ENCODE data around the gene KERA. TPM values are rescaled to one million over a fixed set of nuclear protein-coding genes. Genes with fewer than 3 reads are reported as not detected.

The KERA gene
- total RNA-seq, 2 donors from 2014 or later = not detected

DNA sequence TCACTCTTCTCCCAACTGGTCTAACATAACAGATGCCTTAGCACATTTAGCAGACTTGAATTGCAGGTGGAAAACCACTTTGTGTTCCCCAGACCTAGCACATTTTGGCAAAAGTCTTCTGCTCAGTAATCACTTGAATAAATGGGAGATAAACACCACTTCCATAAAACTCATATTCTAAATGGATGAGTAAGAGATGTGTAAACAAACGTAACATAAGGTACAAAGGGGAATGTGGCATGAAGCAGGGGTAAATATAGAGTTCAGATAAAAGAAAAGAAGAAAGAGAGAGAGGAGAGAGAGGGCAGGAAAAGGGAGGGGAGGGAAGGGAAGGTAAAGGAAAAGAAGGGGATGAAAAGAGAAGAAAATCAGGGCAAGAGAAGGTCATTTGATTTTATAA lies 17.0 kb upstream of the KERA start:
- intact Hi-C loops (cut with DNase I) = no loop called here
- ATAC-seq = peak in 1 of 2 donors; percentile 11
- DNase-seq = no peak

DNA sequence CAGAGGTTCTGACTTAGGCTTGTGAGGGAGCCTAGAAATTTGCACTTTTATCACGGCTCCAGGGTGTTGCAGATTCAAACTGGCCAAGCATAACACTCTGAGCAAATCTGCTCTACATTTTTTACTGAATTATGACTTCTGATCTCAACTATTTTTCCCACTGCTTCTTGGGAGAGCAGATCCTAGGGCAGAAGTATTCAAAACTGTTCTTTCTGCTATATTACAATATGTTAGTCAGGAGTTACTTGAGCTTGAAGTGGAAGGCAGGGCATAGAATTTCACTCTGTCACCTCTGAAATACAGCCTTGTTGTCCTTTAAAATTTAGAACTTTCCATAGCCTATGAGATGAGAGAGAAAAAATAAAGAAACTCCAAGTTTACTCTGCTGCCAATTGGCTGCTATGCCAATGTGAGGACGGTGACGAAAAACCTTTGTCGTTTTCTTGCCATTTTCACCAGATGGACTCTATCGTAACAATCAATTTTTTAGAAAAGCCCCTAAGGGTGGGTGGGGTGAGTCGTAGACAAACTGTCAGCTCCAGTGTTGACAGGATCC lies 16.4 kb upstream of the KERA start:
- no peak for DNase-seq
- intact Hi-C loops (cut with DNase I) = no loop called here
- ATAC-seq = peak; percentile 68 to 88

DNA sequence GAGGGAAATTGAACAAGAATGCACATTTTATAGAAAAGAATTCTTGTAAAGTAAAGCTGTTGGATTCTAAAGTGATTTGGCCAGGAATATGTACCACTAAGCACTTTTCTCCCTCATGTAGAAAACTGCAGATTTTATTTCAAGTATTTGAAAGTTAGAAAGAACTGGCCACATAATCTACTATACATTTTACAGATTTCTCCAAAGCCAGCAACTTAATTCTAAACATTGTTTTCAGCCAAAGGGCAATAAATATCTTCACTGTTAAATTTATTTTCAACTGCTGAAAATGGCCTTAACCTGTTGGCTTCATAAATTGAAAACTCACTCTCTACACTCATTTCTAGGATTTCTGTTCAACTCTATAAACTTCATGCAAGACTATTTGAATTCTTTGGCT lies 15.6 kb upstream of the KERA start:
- intact Hi-C loops (cut with DNase I) = no loop called here
- no peak for ATAC-seq
- DNase-seq = no peak

DNA sequence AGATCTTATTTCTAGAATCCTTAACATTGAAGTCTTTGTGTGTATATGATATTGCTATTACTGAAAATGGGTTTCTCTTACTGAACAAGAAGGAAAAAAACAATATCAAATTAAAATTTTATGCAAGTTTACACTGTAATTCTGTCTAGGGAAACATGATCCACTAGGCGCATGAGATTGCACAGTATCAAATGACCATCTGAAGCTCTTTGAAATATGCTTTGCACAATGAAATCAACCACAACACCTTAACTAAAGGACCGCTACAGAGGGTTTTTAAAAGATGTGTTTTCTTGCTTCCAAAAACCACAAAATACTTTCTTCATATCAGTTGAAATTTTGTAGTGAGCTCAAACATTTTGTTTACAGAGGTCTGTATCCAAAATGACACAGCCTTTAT lies 15.1 kb upstream of the KERA start:
- intact Hi-C loops (cut with DNase I) = no loop called here
- ATAC-seq = no peak
- DNase-seq = no peak

DNA sequence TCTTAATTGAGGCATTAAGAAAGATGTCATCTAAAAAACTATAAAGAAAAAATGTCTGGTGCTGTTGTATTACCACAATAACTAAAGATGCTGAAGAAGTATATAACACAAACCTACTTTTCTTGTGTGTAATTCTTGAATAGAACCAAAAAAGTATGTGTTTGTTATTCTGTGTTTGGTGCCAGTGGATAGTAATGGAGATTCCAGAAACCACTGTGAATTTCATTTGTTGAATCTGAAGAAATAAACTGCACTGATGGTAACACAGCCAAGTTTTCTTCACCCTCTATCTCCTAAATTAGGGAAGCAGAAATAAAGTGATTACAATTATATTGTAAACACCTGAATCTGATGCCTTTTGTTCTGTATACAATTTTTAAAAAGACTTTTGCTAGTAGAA lies 13.1 kb upstream of the KERA start:
- intact Hi-C loops (cut with DNase I) = no loop called here
- no peak for ATAC-seq
- no peak for DNase-seq

DNA sequence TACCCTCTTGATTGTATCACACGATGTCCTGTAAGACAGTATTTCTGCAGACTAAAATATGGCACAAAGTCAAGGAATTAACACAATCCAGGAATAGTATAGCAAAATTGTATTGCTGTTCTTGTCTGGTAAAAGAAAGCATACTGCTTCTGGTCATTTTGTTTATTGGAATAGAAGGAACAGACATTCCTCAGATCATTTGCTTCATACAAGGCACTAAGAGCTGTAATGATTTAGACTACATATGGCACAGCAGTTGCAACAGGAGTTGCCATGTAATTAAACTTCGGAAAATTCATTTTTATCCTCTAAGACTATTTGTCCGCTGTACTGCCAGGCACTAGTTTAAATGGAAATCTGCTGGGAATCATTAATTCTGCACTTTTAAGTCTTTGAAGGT lies 7.6 kb upstream of the KERA start:
- ATAC-seq = no peak
- DNase-seq = no peak
- intact Hi-C loops (cut with DNase I) = no loop called here

DNA sequence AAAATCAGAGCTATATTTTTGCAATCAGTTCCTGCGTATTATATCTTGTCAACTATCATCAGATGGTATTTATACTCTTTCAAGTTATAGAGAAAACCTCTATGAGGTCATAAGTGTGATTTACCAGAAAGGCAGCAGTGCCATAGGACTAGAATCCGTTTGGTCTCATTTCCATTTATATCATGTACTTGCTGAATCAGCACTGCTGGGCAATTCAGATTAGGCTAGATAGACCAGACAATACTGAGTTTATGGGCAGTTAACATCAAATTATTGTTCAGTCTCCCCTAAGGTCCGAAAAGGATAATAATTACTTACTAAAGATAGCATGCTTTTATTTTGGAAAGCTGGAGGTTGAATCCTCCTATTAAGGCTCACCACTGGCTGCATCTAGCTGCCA lies 6.8 kb upstream of the KERA start:
- DNase-seq (no peak), ATAC-seq (no peak)
- intact Hi-C loops (cut with DNase I) = no loop called here

DNA sequence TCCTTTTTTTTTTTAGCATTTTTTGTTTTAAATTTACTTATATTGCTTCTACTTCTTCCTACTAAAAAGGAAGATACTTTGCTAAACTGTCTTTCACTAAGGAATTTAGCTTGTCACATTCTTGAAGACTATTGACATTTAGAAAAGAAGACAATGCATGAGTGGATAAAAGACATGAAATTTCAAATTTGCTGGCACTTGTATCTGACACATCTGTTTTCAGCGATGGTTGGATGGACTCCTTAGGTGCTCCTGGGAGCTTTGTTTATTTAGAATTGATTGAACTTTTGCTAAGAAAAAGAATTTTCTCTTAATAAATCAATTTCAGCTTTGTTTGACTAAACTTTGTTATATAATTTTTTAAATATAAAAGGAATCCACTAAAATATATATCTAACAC lies 3.3 kb upstream of the KERA start:
- intact Hi-C loops (cut with DNase I) = no loop called here
- ATAC-seq = no peak
- DNase-seq = no peak

DNA sequence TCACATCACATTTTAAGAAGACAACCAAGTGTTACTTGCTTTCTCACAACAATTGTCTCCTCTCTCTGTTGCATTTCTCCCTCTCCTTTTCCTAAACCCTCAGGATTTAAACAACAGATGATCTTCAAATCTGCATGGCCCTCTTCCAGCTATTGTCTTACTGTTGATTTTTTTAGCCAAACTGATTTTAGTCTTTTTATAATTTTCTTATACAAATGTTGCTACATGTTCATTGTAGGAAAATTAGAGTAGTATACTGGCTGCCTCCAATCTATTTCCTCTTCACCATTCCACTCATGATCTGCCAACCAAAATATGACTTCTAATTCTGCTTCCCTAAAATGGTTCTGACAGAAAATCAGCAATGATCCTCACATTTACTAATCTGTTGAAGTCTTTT lies 1.4 kb upstream of the KERA start:
- intact Hi-C loops (cut with DNase I) = no loop called here
- no peak for ATAC-seq
- no peak for DNase-seq

DNA sequence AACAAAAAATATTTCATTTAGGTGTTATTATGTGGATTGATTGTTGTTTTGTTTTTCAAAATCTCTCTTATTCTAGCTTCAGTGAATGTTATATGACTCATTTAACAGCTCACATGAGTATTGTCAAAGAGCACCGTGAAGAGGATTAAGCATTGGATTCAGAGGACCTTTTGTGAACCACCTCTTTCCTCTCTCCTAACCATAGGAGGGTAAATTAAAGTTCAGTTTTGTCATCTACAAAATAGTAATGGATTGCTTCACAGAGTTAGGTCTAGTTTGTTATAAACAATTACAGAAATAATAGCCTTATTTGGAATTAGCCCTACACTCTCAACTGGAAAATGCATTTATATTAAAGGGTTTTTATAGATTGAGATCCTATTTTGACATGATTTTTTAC lies 962 bp upstream of the KERA start:
- intact Hi-C loops (cut with DNase I) = no loop called here
- no peak for ATAC-seq

DNA sequence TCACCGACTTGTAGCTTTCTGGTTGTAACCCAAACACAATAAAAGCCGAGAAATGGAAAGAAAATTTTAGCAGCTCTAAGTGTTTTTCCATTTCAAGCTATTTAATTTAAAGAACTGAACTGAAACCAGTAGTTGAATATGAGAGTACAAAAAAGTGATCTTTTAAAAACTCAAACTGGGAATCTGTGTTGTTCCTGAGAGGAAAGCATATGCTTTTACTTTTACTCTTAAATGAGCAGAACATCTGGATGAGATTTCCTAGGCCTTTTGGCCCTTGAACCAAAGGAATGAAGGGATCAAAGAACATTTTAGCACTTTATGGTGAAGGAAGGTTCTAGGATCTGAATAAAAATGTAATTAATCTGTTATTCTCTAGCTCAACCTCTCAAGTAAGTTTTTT lies 1.3 kb downstream of the KERA start:
- ATAC-seq = no peak
- intact Hi-C loops (cut with DNase I) = no loop called here
- DNase-seq = no peak

More for the DNA sequence above, 962 bp upstream of the KERA start:
- no peak for DNase-seq

DNA sequence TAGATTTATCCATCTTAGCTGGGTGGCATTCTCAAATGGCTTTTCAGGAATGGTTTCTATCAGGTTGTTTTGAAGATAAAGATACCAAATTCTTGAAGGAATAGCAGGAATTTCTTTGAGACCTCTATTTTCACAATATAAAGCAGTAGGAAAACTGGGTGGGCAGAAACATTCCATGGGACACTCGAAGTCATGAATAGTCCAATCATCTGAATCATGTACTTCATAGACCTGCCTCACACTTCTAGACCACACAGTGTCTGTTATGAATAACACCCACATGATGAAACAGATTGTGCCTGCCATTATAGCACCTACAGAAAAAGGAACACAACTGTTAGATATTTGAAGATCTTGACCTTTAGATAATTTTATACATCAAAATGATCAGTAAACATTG lies 1.8 kb downstream of the KERA start:
- intact Hi-C loops (cut with DNase I) = no loop called here
- no peak for DNase-seq
- no peak for ATAC-seq

DNA sequence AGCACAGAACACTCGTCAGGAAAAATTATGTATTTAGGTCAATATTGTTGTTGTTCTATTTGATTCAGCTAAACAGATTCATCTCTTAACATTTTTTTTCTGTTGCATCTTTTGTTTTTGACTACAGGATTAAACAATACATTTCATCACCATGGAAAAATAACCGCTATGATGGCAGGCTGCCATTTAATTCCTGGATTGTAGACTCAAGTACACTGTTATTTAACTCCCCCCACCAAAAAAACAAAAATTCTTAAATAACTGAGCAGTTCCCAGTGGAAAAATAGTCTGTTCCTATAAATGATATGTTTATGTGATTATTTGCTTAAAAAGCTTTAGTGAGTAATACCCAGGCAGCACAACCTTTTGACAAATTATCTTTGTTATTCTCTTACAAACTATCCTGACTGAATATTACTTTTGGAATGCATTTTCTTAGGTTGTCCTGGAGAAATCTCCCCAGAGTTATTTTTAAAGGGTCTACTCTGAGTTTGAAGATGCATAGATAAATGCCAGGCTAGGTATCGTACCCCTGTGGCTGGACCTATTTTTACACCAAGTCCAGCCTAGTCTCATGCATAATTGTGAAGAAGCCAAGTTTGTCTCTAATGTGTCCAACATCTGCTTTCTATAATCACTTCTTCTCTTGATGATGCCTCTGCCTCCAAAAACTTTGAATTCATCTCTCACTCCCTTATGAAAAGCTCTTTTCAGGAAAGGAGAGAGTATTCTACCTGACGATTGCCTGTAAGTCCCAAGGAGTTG lies 3.7 kb downstream of the KERA start:
- intact Hi-C loops (cut with DNase I) = no loop called here
- peak in 1 of 2 donors; percentile 34 for ATAC-seq
- no peak for DNase-seq

DNA sequence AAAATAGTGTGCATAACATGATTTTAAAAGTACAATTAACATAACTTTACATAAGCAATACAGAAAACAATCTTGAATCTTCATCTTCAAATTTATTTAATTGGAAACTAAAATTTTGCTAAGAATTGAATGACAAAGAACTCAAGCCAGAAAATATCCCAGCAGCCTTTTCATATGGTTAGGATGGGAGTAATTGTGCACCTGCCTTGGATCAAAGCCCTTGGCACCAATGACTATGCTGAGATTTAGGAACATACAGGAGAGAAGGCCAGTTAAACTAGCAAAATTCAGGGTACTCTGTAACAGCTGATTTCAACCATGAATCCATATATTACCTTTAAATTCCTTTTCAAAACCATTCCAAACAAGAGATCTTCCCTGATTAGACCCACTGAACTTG lies 5.8 kb downstream of the KERA start:
- no peak for DNase-seq

DNA sequence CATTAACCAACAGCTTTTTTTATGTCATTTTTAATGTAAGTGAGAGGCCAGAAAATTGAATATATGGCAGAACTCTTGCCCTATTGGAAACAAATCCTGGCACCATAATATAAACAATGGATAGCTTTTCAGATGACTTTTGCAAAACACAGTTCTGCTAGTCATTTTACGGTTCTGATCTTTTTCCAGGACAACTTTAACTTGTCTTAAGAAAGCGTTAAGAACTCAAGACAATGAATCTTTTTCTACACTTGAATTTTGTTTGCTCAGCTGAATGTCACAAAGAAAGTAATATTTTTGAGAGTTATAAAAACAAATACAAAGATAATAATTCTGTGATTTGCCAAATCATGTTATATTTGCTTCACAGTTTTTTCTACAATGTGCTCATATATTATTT lies 13.2 kb downstream of the KERA start:
- intact Hi-C loops (cut with DNase I) = no loop called here
- ATAC-seq = no peak
- no peak for DNase-seq

More for the DNA sequence above, 5.8 kb downstream of the KERA start:
- no peak for ATAC-seq
- intact Hi-C loops (cut with DNase I) = no loop called here

DNA sequence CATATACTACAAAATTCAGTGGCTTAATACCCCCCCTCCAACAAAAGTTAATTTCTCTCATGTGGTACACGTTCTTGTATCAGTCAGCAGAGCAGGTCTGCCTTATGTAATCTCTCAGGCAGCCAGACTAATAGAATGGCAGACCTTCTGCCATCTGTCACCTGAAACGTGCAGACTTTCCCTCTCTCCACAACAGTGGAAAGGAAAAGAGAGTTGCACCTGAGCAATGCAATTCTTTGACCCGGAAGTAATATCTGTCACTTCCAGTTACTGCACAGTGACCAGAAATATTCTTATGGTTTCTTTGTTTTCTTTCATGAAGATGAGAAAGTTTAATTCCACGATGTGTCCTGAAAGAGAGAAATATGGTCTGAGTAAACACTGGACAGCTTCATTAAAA lies 14.4 kb downstream of the KERA start:
- ATAC-seq (no peak), DNase-seq (no peak)
- intact Hi-C loops (cut with DNase I) = no loop called here

DNA sequence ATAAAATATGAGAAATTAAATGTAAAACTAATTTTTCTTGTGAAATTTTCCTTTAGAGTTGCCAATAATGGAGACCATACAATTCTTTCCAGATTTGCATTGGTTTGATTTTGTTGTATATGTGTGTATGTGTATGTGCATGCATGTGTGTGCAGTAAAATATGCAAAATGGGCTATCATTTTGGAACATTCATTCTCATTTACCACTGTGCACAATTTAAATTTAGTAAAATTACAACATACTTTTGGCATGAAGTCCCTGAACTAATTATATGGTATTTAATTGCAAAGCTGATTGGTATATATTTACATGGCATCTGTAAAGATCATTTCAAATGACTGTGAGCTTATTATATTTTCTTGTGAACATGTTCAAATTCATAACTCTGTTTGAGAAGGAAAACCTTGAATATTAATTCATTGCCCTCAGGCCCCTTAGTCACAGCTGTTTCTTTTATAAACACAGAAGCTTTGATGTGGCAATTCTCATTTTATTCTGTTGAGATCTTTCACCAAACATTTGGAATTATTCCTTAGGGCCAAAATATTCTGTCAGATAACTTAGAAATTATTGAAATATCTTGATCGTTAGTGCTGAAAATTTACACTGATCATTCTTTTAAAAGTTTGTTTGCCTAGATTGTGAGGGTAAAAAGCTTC lies 17.6 kb downstream of the KERA start:
- DNase-seq (no peak), ATAC-seq (no peak)
- intact Hi-C loops (cut with DNase I) = no loop called here

DNA sequence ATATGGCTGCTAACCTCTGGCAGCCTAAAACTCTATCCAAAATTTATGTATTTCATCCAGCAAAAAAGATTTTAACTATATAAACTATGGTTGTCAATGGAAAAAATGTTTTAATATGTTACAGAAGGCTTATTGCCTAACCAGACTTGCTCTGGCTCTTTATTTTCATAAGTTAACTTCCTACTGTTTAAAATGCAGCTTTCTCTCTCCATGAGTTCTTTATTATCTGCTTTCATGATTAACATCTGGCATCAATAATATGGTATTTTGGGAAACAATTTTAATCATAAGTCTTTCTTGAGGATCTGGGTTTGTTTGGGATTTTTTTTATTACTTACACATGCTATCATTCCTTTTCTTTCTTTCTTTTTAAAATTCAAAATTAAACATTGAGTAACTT lies 20.5 kb downstream of the KERA start:
- no peak for ATAC-seq
- no peak for DNase-seq
- intact Hi-C loops (cut with DNase I) = no loop called here

DNA sequence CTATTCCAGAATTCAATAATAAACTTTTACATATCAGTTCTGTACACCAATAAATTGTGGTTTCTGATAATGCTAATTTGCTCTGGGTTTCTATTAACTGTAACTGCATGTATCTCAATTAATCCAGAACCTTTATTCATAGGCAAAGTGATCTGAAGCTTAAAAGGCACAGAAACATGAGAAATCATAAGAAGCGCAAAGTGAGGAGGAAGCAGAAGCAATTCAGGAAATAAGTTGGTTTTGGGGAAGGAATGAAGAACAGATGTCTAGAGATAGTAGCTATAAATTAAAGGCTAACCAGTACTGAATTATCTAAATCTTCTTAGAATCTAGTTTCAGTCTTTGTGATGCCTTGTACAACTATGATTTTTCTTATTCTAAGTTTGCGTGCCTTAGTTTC lies 24.6 kb downstream of the KERA start:
- ATAC-seq (no peak), DNase-seq (no peak)
- intact Hi-C loops (cut with DNase I) = no loop called here

DNA sequence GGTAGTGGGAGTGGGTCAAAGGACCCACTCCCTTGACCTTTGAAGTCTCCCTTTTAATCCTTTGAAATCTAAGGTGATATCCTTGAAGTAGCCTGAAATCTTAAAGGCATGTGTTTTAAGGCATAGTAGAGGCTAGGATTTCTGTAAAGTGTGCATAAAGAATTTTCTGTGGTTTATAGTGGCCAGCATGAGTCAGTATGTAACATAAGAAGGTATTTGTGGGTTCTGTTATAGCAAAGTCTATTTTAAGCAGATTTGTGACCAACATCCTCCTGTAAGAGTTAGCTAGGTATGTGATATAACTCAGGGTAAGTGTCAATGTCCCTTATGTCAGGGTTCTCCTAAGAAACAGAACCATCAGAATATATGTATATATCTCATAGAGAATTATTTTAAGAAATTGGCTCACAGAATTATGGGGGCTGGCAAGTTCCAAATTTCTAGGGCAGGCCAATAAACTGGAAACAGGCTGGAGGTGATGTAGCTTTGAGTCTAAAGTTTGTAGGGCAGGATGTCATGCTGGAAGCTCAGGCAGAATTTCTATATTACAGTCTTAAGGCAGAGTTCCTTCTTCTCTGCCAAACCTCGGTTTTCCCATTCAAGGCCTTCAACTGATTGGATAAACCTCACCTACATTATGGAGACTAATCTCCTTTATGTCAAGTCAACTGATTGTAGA lies 34.4 kb downstream of the KERA start:
- intact Hi-C loops (cut with DNase I) = no loop called here
- no peak for ATAC-seq

More for the DNA sequence above, 34.4 kb downstream of the KERA start:
- DNase-seq = no peak
